Measurements from ENCODE around the gene SERPINI1. TPM values are rescaled to one million over a fixed set of nuclear protein-coding genes. Genes with fewer than 3 reads are reported as not detected.

The SERPINI1 gene
- total RNA-seq, 1 experiment from 2014 or later: 0.30 TPM

DNA sequence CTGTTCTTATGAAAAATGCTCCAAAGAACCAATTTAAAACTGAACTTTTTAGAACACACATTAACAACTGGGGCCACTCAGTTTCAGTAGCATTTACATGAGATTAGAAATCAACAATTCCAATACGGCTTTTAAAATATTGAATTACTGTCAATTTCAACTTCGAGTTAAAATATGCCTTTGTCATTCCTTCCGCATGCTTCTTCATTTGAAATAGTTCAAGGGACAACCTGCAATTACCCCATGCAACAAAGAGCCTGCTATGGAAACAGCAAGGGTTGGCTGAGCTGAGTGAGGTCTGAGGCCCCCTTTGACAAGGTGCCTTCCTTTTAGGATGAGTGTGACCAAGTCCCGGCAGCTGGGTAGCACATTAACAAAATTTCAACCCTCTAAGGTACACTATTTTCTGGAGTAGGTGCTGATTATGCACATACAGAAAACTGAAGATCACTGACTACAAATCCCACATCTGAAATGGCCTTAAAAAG is 12.5 kb upstream of the SERPINI1 start:
- no TSS peak for BruUV-seq (replicated peaks)
- Histone ChIP-seq H3K36me3 (ENCODE audit: insufficient read depth, low read length, poor library complexity, severe bottlenecking) (peaks cover 17% of the 10 kb centered on the region), H3K9me3 (ENCODE audit: low read depth, low read length, poor library complexity, severe bottlenecking) (no peaks in the 10 kb centered on the region), H3K27ac (ENCODE audit: low read depth, low read length, poor library complexity, severe bottlenecking) (no peak overlapping the region), H3K4me3 (ENCODE audit: low read depth, low read length, poor library complexity, severe bottlenecking) (no peak overlapping the region), H3K4me1 (ENCODE audit: insufficient read depth, low read length, poor library complexity, severe bottlenecking) (no peaks in the 10 kb centered on the region), H3K27me3 (replicated peaks; ENCODE audit: insufficient read depth, low read depth, low read length, poor library complexity) (no peaks in the 10 kb centered on the region)
- intact Hi-C loops (cut with micrococcal nuclease; ENCODE audit: unreplicated experiment): no loop called here
- ChIA-PET CTCF (no interaction called here), POLR2A (ENCODE audit: low non-redundant PET) (no interaction called here)
- no peak for DNase-seq (ENCODE audit: low spot score)
- TF ChIP-seq CTCF (conservative IDR thresholded peaks at IDR 0.05; ENCODE audit: low read depth, low read length): no peak
- TF ChIP-seq EZH2 (IDR thresholded peaks at IDR 0.05; ENCODE audit: borderline replicate concordance, low read depth, low read length, poor library complexity, severe bottlenecking): no peak

DNA sequence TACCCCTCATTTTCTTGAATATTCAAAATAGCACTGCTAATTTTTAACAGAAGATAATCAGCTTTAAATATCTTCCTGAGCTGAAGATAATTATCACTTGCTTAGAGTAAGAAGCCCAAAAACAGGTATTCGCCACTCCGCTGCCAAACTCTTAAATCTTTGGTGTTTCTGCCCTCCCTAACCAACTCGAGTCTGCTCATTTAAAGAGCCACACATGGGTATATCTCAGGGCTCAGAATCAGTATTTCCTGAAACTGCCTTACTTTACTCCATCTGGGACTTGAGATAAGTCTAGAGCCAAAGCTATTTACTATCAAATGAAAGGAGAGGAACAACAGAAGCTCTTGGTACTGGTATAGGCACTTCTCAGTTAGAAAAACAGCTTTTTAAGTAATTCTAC is 11.6 kb upstream of the SERPINI1 start:
- no peak overlapping the region for H3K27ac ChIP-seq (ENCODE audit: low read depth, low read length, poor library complexity, severe bottlenecking)
- POLR2A ChIA-PET (ENCODE audit: low non-redundant PET): no interaction called here
- H3K9me3 ChIP-seq (ENCODE audit: low read depth, low read length, poor library complexity, severe bottlenecking): no peaks in the 10 kb centered on the region
- intact Hi-C loops (cut with micrococcal nuclease; ENCODE audit: unreplicated experiment): no loop called here
- H3K4me1 ChIP-seq (ENCODE audit: insufficient read depth, low read length, poor library complexity, severe bottlenecking): no peaks in the 10 kb centered on the region
- no peaks in the 10 kb centered on the region for H3K27me3 ChIP-seq (replicated peaks; ENCODE audit: insufficient read depth, low read depth, low read length, poor library complexity)
- CTCF ChIA-PET: no interaction called here
- DNase-seq (ENCODE audit: low spot score): no peak
- peaks cover 9% of the 10 kb centered on the region for H3K36me3 ChIP-seq (ENCODE audit: insufficient read depth, low read length, poor library complexity, severe bottlenecking)
- TF ChIP-seq EZH2 (IDR thresholded peaks at IDR 0.05; ENCODE audit: borderline replicate concordance, low read depth, low read length, poor library complexity, severe bottlenecking): no peak
- TF ChIP-seq CTCF (conservative IDR thresholded peaks at IDR 0.05; ENCODE audit: low read depth, low read length): no peak
- H3K4me3 ChIP-seq (ENCODE audit: low read depth, low read length, poor library complexity, severe bottlenecking): no peak overlapping the region
- no TSS peak for BruUV-seq (replicated peaks)

GRCh38 chr3:167728176-167728575 is 7.3 kb upstream of the SERPINI1 start:
- Histone ChIP-seq H3K36me3 (ENCODE audit: insufficient read depth, low read length, poor library complexity, severe bottlenecking) (no peaks in the 10 kb centered on the region), H3K27ac (ENCODE audit: low read depth, low read length, poor library complexity, severe bottlenecking) (no peak overlapping the region), H3K9me3 (ENCODE audit: low read depth, low read length, poor library complexity, severe bottlenecking) (no peaks in the 10 kb centered on the region), H3K27me3 (replicated peaks; ENCODE audit: insufficient read depth, low read depth, low read length, poor library complexity) (no peaks in the 10 kb centered on the region), H3K4me1 (ENCODE audit: insufficient read depth, low read length, poor library complexity, severe bottlenecking) (peaks cover 11% of the 10 kb centered on the region), H3K4me3 (ENCODE audit: low read depth, low read length, poor library complexity, severe bottlenecking) (no peak overlapping the region)
- BruUV-seq (replicated peaks): no TSS peak
- CTCF ChIA-PET: no interaction called here
- POLR2A ChIA-PET (ENCODE audit: low non-redundant PET): no interaction called here
- intact Hi-C loops (cut with micrococcal nuclease; ENCODE audit: unreplicated experiment): no loop called here
- no peak for TF ChIP-seq CTCF (conservative IDR thresholded peaks at IDR 0.05; ENCODE audit: low read depth, low read length)
- TF ChIP-seq EZH2 (IDR thresholded peaks at IDR 0.05; ENCODE audit: borderline replicate concordance, low read depth, low read length, poor library complexity, severe bottlenecking): no peak
- DNase-seq (ENCODE audit: low spot score): no peak

All from A673 (cell line).